ENCODE results near the gene MCTP1. TPM values are rescaled to one million over a fixed set of nuclear protein-coding genes. Genes with fewer than 3 reads are reported as not detected.

MCTP1 gene
- total and polyA plus RNA-seq, 2 of the 8 experiments (the other 6 are each of a cell fraction or from before 2014, with no cell fraction given) = 0.56 to 3.4 TPM

- TF ChIP-seq E2F6 (IDR thresholded peaks at IDR 0.05) (no peak), KDM1A (IDR thresholded peaks at IDR 0.05; ENCODE audit: borderline replicate concordance, low read length) (no peak), HDAC6 (IDR thresholded peaks at IDR 0.05; ENCODE audit: low read depth, low read length) (no peak), GTF2F1 (IDR thresholded peaks at IDR 0.05; ENCODE audit: borderline replicate concordance, low read depth, low read length) (no peak)
Measured at GRCh38 chr5:95191330-95191729, 93.6 kb downstream of the MCTP1 start (continued).

Measured in H1 (cell line).